ENCODE measurements around the gene THSD7B.
A peak's percentile ranks its signal among the peaks of the same experiment; 100 is the strongest.

The THSD7B gene

DNA sequence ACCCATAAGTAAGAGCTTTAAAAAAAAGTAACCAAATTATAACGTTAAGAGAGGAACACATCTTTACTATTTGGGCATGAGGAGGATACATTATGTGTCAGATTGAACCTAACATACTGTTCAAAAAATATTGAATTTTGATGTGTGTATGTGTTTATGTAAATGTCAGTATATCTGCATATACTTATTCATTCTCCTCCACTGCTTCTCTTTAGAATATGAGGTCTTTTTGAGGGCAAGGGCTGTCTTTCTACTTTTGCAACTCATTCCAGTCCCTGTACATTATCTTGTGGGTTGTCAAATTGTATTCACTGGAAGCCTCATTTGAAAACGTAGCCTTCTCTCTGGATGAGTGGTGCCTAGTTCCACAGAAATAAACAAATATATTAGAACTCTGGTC lies 689.5 kb downstream of the THSD7B start:
- TF ChIP-seq, protein P1, sequence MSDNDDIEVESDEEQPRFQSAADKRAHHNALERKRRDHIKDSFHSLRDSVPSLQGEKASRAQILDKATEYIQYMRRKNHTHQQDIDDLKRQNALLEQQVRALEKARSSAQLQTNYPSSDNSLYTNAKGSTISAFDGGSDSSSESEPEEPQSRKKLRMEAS (IDR thresholded peaks at IDR 0.05), result no peak
- TF ChIP-seq YY1 (IDR thresholded peaks at IDR 0.05; ENCODE audit: low read depth), result no peak
- TF ChIP-seq FOXM1 (IDR thresholded peaks at IDR 0.05; ENCODE audit: borderline replicate concordance, low read depth), result no peak
- no peak for TF ChIP-seq NFIC (IDR thresholded peaks at IDR 0.05)
- no peak for TF ChIP-seq TCF12 (IDR thresholded peaks at IDR 0.05; ENCODE audit: low read depth)
- no peak for TF ChIP-seq RAD21 (IDR thresholded peaks at IDR 0.05; ENCODE audit: low read depth)
- no peak for TF ChIP-seq EGR1 (IDR thresholded peaks at IDR 0.05)
- TF ChIP-seq, protein P2, sequence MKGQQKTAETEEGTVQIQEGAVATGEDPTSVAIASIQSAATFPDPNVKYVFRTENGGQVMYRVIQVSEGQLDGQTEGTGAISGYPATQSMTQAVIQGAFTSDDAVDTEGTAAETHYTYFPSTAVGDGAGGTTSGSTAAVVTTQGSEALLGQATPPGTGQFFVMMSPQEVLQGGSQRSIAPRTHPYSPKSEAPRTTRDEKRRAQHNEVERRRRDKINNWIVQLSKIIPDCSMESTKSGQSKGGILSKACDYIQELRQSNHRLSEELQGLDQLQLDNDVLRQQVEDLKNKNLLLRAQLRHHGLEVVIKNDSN (IDR thresholded peaks at IDR 0.05), result no peak
- TF ChIP-seq EP300 (IDR thresholded peaks at IDR 0.05; ENCODE audit: borderline replicate concordance), result no peak
- TF ChIP-seq CREB1 (IDR thresholded peaks at IDR 0.05; ENCODE audit: low read depth), result no peak
- TF ChIP-seq ZBTB7A (IDR thresholded peaks at IDR 0.05; ENCODE audit: low read depth), result no peak
- TF ChIP-seq TEAD4 (IDR thresholded peaks at IDR 0.05), result no peak
- no peak for TF ChIP-seq CEBPB (IDR thresholded peaks at IDR 0.05)
- TF ChIP-seq, protein P3, sequence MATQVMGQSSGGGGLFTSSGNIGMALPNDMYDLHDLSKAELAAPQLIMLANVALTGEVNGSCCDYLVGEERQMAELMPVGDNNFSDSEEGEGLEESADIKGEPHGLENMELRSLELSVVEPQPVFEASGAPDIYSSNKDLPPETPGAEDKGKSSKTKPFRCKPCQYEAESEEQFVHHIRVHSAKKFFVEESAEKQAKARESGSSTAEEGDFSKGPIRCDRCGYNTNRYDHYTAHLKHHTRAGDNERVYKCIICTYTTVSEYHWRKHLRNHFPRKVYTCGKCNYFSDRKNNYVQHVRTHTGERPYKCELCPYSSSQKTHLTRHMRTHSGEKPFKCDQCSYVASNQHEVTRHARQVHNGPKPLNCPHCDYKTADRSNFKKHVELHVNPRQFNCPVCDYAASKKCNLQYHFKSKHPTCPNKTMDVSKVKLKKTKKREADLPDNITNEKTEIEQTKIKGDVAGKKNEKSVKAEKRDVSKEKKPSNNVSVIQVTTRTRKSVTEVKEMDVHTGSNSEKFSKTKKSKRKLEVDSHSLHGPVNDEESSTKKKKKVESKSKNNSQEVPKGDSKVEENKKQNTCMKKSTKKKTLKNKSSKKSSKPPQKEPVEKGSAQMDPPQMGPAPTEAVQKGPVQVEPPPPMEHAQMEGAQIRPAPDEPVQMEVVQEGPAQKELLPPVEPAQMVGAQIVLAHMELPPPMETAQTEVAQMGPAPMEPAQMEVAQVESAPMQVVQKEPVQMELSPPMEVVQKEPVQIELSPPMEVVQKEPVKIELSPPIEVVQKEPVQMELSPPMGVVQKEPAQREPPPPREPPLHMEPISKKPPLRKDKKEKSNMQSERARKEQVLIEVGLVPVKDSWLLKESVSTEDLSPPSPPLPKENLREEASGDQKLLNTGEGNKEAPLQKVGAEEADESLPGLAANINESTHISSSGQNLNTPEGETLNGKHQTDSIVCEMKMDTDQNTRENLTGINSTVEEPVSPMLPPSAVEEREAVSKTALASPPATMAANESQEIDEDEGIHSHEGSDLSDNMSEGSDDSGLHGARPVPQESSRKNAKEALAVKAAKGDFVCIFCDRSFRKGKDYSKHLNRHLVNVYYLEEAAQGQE (IDR thresholded peaks at IDR 0.05; ENCODE audit: low read depth), result no peak
- no peak for TF ChIP-seq TAF1 (IDR thresholded peaks at IDR 0.05; ENCODE audit: low read depth)

DNA sequence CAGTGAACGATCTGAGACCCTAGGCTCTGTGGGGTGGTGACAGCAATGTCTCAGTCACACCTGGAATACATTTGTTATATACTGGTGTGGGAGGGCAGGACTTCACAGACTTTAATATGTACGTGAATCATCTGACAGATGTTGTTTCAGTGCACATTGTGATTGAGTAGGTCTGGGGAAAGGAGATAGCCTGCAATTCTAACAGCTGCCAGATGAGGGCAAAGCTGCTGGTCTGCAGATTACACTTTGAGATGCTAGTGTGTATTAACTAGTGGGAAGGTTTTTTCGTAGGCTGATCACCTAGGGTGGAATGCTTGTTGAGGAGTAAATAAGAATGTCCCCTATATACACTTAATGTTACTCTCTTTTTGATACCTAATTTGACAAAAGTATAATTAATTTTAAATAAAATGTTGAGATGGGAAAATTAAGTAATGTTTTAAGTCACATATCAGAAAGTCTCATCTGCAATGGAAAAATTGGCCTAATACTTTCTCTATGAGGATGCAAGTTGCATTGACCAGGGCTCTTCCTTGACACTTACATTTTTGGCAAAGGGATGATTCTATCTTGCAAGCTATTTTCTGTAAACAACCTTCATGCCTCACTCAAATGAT lies 702.0 kb downstream of the THSD7B start:
- peak; percentile 54 for TF ChIP-seq RAD21 (IDR thresholded peaks at IDR 0.05; ENCODE audit: low read depth)
- TF ChIP-seq, protein P1 (IDR thresholded peaks at IDR 0.05), result no peak

DNA sequence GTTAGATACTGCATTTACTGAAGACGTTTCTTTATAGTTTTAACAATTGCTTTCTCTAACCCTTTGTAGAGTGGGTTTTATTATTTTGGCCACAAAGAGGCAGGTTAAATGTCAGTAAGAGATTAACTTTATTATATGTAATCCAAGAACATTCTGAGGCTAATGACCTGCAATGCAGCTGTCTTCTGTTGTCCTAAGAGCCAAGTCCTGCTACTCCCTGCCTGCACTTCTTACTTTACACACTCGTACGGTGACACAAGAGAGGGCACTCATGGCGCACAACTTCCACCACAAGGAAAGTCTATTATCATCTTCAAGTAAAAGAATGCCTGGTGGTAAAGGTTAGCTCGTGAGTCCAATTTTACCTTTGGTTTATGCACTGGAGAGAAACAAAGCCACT lies 727.9 kb downstream of the THSD7B start:
- no peak for TF ChIP-seq TAF1 (IDR thresholded peaks at IDR 0.05; ENCODE audit: low read depth)
- TF ChIP-seq CREB1 (IDR thresholded peaks at IDR 0.05; ENCODE audit: low read depth), result no peak
- no peak for TF ChIP-seq ZBTB7A (IDR thresholded peaks at IDR 0.05; ENCODE audit: low read depth)
- no peak for TF ChIP-seq EP300 (IDR thresholded peaks at IDR 0.05; ENCODE audit: borderline replicate concordance)
- TF ChIP-seq CEBPB (IDR thresholded peaks at IDR 0.05), result no peak
- no peak for TF ChIP-seq EGR1 (IDR thresholded peaks at IDR 0.05)
- TF ChIP-seq NFIC (IDR thresholded peaks at IDR 0.05), result no peak
- TF ChIP-seq, protein P1 (IDR thresholded peaks at IDR 0.05), result no peak

DNA sequence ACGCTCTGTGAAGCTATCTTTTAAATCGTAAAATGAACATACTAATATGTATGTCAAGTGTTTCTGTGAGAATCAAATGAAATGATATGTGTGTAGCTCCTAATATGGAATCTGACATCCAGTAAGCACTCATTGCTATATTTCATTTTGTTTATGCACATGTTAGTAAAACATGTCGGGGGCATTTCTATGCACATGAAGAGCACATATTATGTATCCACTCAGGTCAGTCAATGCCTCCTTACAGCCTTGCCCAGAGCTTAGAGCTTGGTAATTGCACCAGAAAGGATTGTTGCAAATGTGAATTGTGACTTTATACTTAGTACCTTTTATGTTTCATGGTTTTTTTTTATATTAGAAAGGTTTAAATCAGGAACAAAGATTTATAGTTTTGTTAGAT lies 735.3 kb downstream of the THSD7B start:
- TF ChIP-seq ZBTB7A (IDR thresholded peaks at IDR 0.05; ENCODE audit: low read depth), result no peak

DNA sequence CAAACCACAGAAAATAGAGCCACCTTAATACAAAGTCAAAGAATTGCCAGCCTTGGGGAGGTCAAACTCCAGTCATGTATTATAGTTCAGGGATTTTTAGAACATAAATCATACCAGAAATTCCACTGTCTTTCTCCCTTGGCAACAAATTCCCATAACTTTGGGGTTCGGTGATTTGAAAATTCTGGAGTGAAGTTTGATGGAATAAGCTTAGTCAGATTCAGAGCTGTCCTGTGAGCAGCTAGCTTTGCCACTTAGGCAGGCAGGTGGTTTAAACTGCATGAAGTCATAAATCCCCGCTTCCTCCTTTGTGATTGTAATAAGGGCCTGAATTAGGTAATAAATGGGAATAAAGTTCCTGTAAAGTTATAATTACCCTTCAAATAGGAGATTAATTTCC lies 741.9 kb downstream of the THSD7B start:
- TF ChIP-seq TAF1 (IDR thresholded peaks at IDR 0.05; ENCODE audit: low read depth) (no peak), NFIC (IDR thresholded peaks at IDR 0.05) (no peak), TEAD4 (IDR thresholded peaks at IDR 0.05) (no peak), CREB1 (IDR thresholded peaks at IDR 0.05; ENCODE audit: low read depth) (no peak), EGR1 (IDR thresholded peaks at IDR 0.05) (no peak), FOXM1 (IDR thresholded peaks at IDR 0.05; ENCODE audit: borderline replicate concordance, low read depth) (no peak), TCF12 (IDR thresholded peaks at IDR 0.05; ENCODE audit: low read depth) (no peak), CEBPB (IDR thresholded peaks at IDR 0.05) (no peak), RAD21 (IDR thresholded peaks at IDR 0.05; ENCODE audit: low read depth) (no peak), YY1 (IDR thresholded peaks at IDR 0.05; ENCODE audit: low read depth) (no peak), ZBTB7A (IDR thresholded peaks at IDR 0.05; ENCODE audit: low read depth) (no peak), EP300 (IDR thresholded peaks at IDR 0.05; ENCODE audit: borderline replicate concordance) (no peak)
- TF ChIP-seq, protein P1 (IDR thresholded peaks at IDR 0.05), result no peak
- TF ChIP-seq, protein P3 (IDR thresholded peaks at IDR 0.05; ENCODE audit: low read depth), result no peak
- TF ChIP-seq, protein P2 (IDR thresholded peaks at IDR 0.05), result no peak
